ENCODE data around the gene DGAT2L6. TPM values are rescaled to one million over a fixed set of nuclear protein-coding genes. Genes with fewer than 3 reads are reported as not detected.
A peak's percentile ranks its signal among the peaks of the same experiment; 100 is the strongest.

The DGAT2L6 gene
- total RNA-seq, 4 donors from 2014 or later, result not detected

DNA sequence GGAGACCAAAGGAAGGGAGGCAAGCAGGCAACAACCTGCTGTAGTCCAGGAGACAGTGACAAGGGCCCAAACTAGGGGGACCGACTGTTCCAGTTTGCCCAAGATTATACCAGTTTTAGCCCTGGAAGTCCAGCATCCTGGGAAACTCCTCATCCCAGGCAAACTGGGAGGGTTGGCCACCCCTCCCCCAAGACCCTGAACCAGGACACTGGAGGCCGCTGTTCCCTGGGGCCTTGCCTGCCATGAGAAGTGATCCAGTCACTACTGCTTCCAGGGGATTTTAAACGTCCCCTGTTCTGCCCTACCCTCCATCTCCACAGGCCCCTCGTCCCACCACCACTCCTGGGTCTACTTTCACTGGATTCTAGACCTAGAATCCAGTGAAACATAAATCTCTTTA is 4.3 kb upstream of the DGAT2L6 start:
- no peaks in the 10 kb centered on the region for H3K36me3 ChIP-seq
- no peak for DNase-seq (ENCODE audit: low spot score in 2 of 2)
- TF ChIP-seq, protein P1, sequence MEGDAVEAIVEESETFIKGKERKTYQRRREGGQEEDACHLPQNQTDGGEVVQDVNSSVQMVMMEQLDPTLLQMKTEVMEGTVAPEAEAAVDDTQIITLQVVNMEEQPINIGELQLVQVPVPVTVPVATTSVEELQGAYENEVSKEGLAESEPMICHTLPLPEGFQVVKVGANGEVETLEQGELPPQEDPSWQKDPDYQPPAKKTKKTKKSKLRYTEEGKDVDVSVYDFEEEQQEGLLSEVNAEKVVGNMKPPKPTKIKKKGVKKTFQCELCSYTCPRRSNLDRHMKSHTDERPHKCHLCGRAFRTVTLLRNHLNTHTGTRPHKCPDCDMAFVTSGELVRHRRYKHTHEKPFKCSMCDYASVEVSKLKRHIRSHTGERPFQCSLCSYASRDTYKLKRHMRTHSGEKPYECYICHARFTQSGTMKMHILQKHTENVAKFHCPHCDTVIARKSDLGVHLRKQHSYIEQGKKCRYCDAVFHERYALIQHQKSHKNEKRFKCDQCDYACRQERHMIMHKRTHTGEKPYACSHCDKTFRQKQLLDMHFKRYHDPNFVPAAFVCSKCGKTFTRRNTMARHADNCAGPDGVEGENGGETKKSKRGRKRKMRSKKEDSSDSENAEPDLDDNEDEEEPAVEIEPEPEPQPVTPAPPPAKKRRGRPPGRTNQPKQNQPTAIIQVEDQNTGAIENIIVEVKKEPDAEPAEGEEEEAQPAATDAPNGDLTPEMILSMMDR (IDR thresholded peaks at IDR 0.05), result no peak
- TF ChIP-seq EP300 (IDR thresholded peaks at IDR 0.05) (no peak), POLR2A (IDR thresholded peaks at IDR 0.05) (no peak)
- H3K27me3 ChIP-seq, result peaks cover 0 to 3% of the 10 kb centered on the region in 2 donors
- no peak overlapping the region for H3K27ac ChIP-seq
- H3K4me3 ChIP-seq, result no peak overlapping the region
- no peaks in the 10 kb centered on the region for H3K9me3 ChIP-seq
- no peaks in the 10 kb centered on the region for H3K4me1 ChIP-seq
- 45 to 81% methylated on average over 4 of the region's 4 CpGs for WGBS, 2 donors

DNA sequence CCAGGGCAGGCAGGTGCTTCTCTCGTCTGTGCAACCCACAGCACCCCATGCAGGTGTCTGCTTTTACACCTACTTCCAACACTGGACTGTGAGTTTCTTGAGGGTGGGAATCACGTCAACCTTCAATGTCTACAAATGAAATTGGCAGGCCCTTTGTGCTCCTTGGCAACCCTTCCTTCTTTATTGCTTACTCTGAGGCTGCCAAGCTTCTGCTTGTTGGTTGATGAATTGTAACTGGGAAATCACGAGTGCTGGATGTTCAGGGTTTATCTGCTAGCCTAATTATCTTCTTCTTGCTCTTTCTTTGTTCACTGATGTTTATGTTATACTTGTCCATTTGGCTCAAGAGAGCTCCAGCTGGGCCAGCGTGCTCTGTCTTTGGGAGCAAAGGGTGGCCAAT is 2.5 kb upstream of the DGAT2L6 start:
- H3K27me3 ChIP-seq, result no peaks in the 10 kb centered on the region
- WGBS, 2 donors, result 72 to 75% methylated on average over 4 of the region's 4 CpGs
- no peak for TF ChIP-seq EP300 (IDR thresholded peaks at IDR 0.05)
- no peak for TF ChIP-seq POLR2A (IDR thresholded peaks at IDR 0.05)
- TF ChIP-seq, protein P1 (IDR thresholded peaks at IDR 0.05), result no peak

DNA sequence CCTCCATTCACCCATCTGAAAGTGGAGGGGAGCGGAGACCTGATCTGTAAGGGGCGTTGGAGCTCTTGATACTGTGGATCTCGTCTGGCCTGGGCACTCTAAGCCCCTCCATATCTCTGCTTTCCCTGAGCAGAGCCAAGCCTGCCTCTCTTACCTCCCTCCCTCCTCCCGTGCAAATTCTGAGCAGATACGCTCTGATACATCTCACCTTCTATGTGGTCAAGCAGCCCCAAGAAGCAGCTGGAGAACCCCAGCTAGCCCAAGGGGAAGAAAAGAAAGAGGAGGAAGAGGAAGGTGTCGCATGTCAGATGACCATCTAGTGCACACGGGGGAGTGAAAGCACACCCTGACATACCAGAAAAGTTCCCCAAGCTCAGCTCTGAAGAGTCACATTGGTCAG is 1.9 kb upstream of the DGAT2L6 start:
- Histone ChIP-seq H3K4me1 (no peaks in the 10 kb centered on the region), H3K9me3 (no peaks in the 10 kb centered on the region), H3K27me3 (no peaks in the 10 kb centered on the region), H3K27ac (no peak overlapping the region), H3K36me3 (no peaks in the 10 kb centered on the region), H3K4me3 (no peak overlapping the region)
- DNase-seq (ENCODE audit: low spot score in 2 of 2), result no peak
- TF ChIP-seq POLR2A (IDR thresholded peaks at IDR 0.05), result no peak
- WGBS, 2 donors, result 83 to 91% methylated on average over 5 to 7 of the region's 7 CpGs

More for the DNA sequence above, 2.5 kb upstream of the DGAT2L6 start:
- H3K36me3 ChIP-seq, result no peaks in the 10 kb centered on the region
- no peak overlapping the region for H3K4me3 ChIP-seq
- H3K9me3 ChIP-seq, result no peaks in the 10 kb centered on the region
- H3K4me1 ChIP-seq, result no peaks in the 10 kb centered on the region
- no peak for DNase-seq (ENCODE audit: low spot score in 2 of 2)
- H3K27ac ChIP-seq, result no peak overlapping the region

DNA sequence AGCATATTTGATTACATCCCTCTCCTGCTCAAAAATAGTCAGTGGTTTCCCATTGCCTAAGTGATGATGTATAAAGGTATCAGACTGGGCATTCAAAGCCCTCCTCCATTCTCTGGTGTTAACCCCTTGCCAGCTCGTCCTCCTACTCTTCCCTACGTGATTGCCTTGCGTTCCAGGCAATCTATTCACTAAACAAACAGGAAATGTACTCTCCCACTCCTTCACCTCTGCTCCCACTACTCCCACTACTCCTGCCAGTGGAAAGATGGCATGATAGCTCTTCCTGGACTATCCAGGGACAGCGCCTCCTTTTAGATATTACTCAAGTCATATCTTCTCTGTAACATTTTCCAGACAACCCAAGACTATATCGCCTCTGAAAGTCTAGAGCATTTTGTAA is 5.8 kb downstream of the DGAT2L6 start:
- Histone ChIP-seq H3K36me3 (no peaks in the 10 kb centered on the region), H3K9me3 (no peaks in the 10 kb centered on the region), H3K27ac (no peak overlapping the region), H3K27me3 (peaks cover 0 to 3% of the 10 kb centered on the region in 2 donors), H3K4me3 (no peak overlapping the region), H3K4me1 (no peaks in the 10 kb centered on the region)
- DNase-seq (ENCODE audit: low spot score in 2 of 2), result no peak
- TF ChIP-seq POLR2A (IDR thresholded peaks at IDR 0.05) (no peak), EP300 (IDR thresholded peaks at IDR 0.05) (no peak)
- TF ChIP-seq, protein P1 (IDR thresholded peaks at IDR 0.05), result no peak
- 68 to 77% methylated on average over 5 of the region's 5 CpGs for WGBS, 2 donors

DNA sequence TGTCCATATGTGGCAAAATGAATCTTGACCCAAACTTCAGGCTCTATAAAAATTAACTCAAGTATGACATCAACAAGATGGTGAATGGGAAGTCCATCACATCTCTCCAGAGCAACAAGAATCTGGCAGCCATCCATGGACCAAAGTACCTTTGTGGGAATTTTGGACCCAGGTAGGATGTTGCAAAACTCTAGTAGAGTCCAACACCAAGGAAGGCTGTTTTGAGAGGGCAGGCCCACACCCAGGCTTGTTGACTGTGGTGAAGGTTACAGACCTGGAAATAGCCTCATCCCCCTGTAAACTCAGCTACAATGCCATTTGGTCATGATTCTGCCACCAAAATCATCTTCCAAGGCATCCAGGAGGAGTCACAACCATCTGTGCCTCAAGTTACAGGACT is 12.9 kb downstream of the DGAT2L6 start:
- Histone ChIP-seq H3K27me3 (peaks cover 0 to 3% of the 10 kb centered on the region in 2 donors), H3K36me3 (no peaks in the 10 kb centered on the region), H3K9me3 (no peaks in the 10 kb centered on the region), H3K27ac (no peak overlapping the region), H3K4me3 (no peak overlapping the region), H3K4me1 (no peaks in the 10 kb centered on the region)
- no peak for DNase-seq (ENCODE audit: low spot score in 2 of 2)
- no peak for TF ChIP-seq POLR2A (IDR thresholded peaks at IDR 0.05)

DNA sequence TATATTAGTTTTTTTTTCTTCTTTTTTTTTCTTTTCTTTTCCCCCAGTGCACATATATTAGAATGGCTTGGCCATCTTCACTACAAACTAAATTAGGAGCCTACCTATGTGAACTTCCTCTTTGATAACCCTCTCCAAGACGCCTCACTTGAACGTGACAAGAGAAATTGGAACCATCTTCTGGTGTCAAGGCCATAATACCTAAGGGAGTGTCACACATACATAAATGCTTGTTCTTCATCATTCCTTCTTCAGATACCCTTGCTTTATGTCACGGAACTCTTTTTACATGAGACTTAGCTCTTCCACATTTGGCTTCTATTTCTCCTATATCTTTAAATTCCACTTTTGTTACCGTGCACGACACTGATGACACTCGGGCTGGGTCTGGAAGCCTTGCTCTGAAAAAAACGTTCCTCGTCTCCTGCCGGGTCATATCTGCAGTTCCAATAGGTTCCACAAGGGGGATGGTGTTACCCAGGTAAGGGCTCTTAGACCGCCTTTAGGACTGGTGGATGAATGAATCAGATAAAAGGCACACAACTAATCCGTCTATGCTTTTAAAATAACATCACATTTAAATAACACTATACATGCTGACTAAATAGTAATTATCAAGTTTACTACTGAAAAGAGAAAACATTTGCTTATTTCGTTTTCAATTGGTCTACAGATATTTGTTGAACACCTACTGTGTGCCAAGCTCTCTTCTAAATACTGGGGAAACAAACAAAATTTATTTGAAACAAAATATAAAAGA is 19.9 kb downstream of the DGAT2L6 start:
- WGBS, 2 donors, result 6 to 23% methylated on average over 12 of the region's 12 CpGs
- H3K9me3 ChIP-seq, result no peaks in the 10 kb centered on the region
- H3K4me3 ChIP-seq, result no peak overlapping the region
- H3K27me3 ChIP-seq, result no peaks in the 10 kb centered on the region
- TF ChIP-seq POLR2A (IDR thresholded peaks at IDR 0.05) (no peak), EP300 (IDR thresholded peaks at IDR 0.05) (no peak)
- TF ChIP-seq, protein P1 (IDR thresholded peaks at IDR 0.05), result peak in 4 of 5 experiments; percentile 18 to 50 (median 32)
- no peak overlapping the region for H3K27ac ChIP-seq
- no peaks in the 10 kb centered on the region for H3K4me1 ChIP-seq
- DNase-seq (ENCODE audit: low spot score in 2 of 2), result peak; percentile 16 to 66
- no peaks in the 10 kb centered on the region for H3K36me3 ChIP-seq

Measured in tibial nerve (tissue), 4 donors.